Left cardiac atrium (tissue), 4 donors: Measurements from ENCODE around the gene SMIM11. TPM values are rescaled to one million over a fixed set of nuclear protein-coding genes. Genes with fewer than 3 reads are reported as not detected.
"Not testable (repeated sequence)": the region's sequence is repeated elsewhere in the genome, so short reads cannot be mapped to it uniquely, and the experiment has no call there.

Experiments used
- ATAC-seq, 2 donors: fragments of 200-7000 bp; cut with Tn5 transposase; one replicate each; pipeline ENCODE4 v1.9.1; 2020; ENCODE audit warnings: mild to moderate bottlenecking in 2 of 2, moderate library complexity in 2 of 2
- DNase-seq: peaks from one replicate; pipeline ENCODE4 v3.0.0-alpha.2; 2020
- intact Hi-C, 2 donors: fragments of 100-400 bp; cut with DNase I; formaldehyde crosslinking; loops; one replicate each; pipeline versions ENCODE4 v1.14.1 to v1.15.1; 2022 to 2023
- long read RNA-seq: library from polyadenylated mRNA; unstranded; transcript quantifications from one replicate; pipeline ENCODE4 v2.0.0, GENCODE V29; 2021
- total RNA-seq, 2 donors: library from RNA; stranded (reverse); fragmentation: NEBNext Ultra II Directional; extraction: Animal tissue kit (Norgen Biotek cat#: 25700); gene quantifications; one replicate each; pipeline ENCODE4 v1.2.1, GENCODE V29; 2021
- donor health status: DM: no; HTN: yes; CAD: no.
- donor health status: DM: no; HTN: yes; CAD: no; lungs with severe emphysema.
- donor health status: DM: yes; HTN: yes; CAD: no.
- donor health status: Dilated cardiomyopathy.

The SMIM11 gene, protein sequence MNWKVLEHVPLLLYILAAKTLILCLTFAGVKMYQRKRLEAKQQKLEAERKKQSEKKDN
- total RNA-seq, result 10 to 100 TPM in 1 of 2 donors, 1 to 10 TPM in 1; 6.1 to 13.1 TPM
- long read RNA-seq, partial matches to known transcripts, result 0 of 2 reads
- long read RNA-seq, other reads (novel, unspliced or antisense), result 0 of 2 reads

- peak; percentile 98 to 99 for ATAC-seq
- intact Hi-C loops, DNase-seq: not testable (repeated sequence)
Measured at GRCh38 chr21:34374940-34375618, at the start of gene SMIM11. Gene SMIM11, plus strand, starts transcription at chr21:34375507. Its CDS starts 3,998 bp downstream, at chr21:34379505.

DNA sequence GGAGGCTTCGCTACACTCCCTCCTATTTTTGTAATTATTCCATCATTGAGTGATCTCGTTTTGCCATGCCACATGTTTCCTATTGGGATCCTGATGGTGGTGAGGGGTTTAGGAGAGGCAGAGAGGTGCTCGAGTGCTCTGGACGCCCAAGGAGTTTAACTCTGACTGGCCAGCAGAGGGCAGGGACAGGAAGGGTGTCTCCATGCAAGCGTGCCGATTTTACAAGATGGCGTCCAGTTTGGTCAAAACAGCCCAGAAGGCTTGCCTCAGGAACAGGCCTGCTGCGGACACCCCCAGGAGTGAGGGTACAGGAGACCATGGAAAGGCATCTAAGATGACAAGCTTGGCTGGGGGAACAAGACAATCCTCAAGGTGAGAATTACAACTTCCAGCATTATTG, 45.3 kb upstream of the SMIM11 start:
- ATAC-seq, result no peak
- intact Hi-C loops, result no loop called here
- no peak for DNase-seq

- ATAC-seq (no peak), DNase-seq (no peak)
- intact Hi-C loops, result no loop called here
Measured at GRCh38 chr21:34331726-34332125, 43.6 kb upstream of the SMIM11 start.

DNA sequence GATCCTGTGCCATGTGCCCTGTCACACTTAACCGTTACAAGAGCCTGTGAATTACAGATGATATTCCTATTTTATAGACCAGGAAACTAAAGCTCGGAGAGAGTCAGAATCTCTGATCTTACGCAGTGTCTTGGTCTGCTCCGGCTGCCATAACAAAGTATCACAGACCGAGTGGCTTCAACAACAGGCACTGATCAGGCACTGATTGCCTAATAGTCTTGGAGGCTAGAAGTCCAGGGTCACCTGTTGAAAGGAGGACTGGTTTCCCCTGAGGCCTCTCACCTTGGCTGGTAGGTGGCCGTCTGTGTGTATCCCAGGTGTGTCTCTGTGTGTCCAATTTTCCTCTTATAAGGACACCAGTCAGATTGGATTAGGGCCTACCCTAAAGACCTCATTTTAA, 43.0 kb upstream of the SMIM11 start:
- intact Hi-C loops, result no loop called here
- no peak for DNase-seq
- no peak for ATAC-seq

GRCh38 chr21:34333121-34333739, 42.1 kb upstream of the SMIM11 start:
- intact Hi-C loops, result no loop called here
- no peak for ATAC-seq
- DNase-seq, result no peak

GRCh38 chr21:34335316-34335715, 40.0 kb upstream of the SMIM11 start:
- intact Hi-C loops, result no loop called here
- ATAC-seq, result no peak
- DNase-seq, result no peak

DNA sequence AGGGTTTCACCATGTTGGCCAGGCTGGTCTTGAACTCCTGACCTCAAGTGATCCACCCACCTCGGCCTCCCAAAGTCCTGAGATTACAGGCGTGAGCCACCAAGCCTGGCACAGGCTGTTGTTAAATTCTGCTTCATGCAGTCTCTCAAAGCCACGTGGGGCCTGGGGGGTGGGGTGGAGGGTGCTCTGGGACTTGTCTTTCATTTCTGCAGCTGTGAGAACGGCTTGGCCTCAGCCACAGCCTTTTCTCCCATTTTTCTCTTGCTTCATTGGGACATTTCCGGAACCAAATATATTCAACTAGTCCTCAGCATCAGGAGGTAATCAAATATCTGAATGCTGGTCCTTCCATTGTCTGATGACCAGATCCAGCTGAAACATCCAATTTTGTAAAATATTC, 39.1 kb upstream of the SMIM11 start:
- ATAC-seq, result peak; percentile 22 to 80
- intact Hi-C loops, result no loop called here
- DNase-seq, result no peak

DNA sequence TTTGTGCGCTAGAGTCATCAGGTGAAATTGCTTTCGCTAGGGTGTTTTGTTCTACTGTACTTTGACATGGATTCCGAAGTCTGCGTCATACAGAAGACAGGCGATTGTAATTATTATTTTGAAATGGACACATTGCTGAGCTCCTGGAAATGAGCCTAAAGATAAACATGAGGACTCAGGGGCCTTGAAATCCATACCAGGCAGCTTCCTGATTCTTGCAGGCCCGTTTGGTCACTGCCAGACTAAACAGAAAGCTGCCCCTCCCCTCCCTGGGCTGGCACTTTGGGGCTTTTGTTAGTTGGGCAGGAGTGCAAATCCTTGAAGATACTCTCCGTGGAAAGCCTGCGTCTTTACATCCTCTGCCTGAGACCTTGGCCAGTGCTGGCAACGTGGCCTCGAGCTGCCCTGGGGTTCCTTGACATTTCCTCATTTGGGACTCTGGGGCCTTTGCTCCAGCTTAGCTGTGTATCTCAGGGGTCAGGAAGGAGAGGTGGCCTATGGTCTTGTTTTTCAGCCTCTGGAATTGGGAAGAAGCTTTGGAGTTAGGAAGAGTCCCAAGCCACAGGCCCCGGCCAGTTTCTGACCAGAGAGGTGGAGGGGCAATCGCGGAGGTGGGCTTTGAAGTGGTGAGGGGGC, 38.4 kb upstream of the SMIM11 start:
- peak; percentile 33 to 38 for ATAC-seq
- no peak for DNase-seq
- intact Hi-C loops, result no loop called here

DNA sequence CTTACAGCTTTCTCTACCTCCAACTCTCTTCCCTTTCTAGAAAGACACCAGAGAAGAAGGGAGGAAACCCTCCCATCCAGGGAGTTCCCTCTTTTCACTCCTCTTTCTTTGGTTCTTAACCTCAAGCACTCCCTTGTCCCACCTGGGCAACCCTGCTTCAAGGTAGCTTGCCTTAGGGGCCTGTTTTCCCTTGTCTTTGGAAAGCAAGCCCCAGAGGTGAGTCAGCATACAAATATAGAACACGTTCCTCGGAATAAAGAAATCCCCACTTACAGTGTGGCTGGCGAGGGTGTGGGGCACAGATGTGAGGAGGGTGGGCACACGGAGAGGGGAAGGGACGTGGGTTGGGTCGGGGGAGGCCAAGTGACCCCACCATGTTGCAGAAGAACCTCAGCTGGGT, 37.6 kb upstream of the SMIM11 start:
- intact Hi-C loops, result no loop called here
- peak in 1 of 2 donors; percentile 61 for ATAC-seq
- no peak for DNase-seq

- no peak for ATAC-seq
- intact Hi-C loops, result no loop called here
- DNase-seq, result no peak
Measured at GRCh38 chr21:34338226-34338625, 37.1 kb upstream of the SMIM11 start.

DNA sequence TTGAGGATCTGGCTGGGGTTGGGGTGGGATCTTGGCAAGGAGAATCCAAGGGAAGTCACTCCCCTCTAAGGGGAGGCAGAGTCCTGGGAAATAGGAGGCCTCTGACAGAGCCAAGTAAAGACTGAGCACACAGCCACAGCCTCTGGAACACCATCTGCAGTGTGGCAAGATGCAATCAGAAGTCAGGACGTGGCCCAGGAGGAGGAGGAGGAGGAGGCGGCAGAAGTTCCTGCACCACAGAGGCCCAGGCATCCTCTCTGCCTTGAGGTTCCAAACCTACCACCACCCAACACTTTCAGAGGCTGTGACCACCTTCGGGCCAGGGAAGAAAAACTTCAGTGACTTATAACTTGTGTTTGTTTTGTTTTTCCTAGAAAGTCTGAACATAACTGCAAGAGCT, 35.2 kb upstream of the SMIM11 start:
- intact Hi-C loops, result no loop called here
- ATAC-seq, result no peak
- no peak for DNase-seq

GRCh38 chr21:34342476-34342875, 32.8 kb upstream of the SMIM11 start:
- ATAC-seq (no peak), DNase-seq (no peak)
- intact Hi-C loops, result no loop called here

- ATAC-seq (no peak), DNase-seq (no peak)
- intact Hi-C loops, result no loop called here
Measured at GRCh38 chr21:34343347-34343746, 32.0 kb upstream of the SMIM11 start.

DNA sequence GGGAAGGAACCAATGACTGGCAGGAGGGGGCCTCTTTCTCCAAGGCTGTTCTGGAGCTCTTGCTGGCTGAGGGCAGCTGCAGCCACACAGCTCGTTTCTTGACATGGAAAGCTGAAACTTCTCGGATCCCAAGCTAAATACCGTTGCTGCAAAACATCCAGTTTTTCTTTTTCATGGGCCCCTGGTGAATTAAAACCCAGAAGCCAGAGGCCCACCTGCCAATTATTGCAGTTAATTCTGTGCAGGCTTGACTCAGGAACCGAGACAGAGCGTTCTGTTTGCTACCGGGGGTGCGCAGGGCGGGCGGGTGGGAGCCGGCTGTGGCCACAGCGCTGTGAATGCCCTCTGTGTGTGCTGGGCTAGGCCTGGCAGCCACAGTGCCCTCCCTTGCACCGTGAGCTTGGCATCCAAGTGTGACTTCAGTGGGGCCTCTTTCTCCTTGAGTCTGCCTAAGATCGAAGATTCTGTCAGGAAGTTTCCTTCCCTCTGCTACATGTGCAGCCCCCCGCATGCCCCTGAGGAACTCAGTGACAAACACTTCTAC, 31.4 kb upstream of the SMIM11 start:
- ATAC-seq, result peak in 1 of 2 donors; percentile 35
- intact Hi-C loops, result no loop called here

GRCh38 chr21:34344584-34344983, 30.7 kb upstream of the SMIM11 start:
- intact Hi-C loops, result no loop called here
- no peak for ATAC-seq
- DNase-seq, result no peak

More for the DNA sequence above, 31.4 kb upstream of the SMIM11 start:
- DNase-seq, result no peak

- ATAC-seq (peak; percentile 35 to 58), DNase-seq (no peak)
- intact Hi-C loops, result loop anchor here (5.0 kb wide), 3 partner anchors 143 to 423 kb away; no protein-coding TSS in a partner anchor
Measured at GRCh38 chr21:34345091-34345871, 30.0 kb upstream of the SMIM11 start.

GRCh38 chr21:34345892-34346291, 29.4 kb upstream of the SMIM11 start:
- intact Hi-C loops, result loop anchor here (5.0 kb wide), 3 partner anchors 144 to 424 kb away; no protein-coding TSS in a partner anchor
- ATAC-seq (peak in 1 of 2 donors; percentile 27), DNase-seq (no peak)

GRCh38 chr21:34348890-34349519, 26.3 kb upstream of the SMIM11 start:
- intact Hi-C loops, result loop anchor here (2.0 to 5.0 kb wide), 4 partner anchors 147 to 427 kb away; no protein-coding TSS in a partner anchor

More at GRCh38 chr21:34348890-34349519, 26.3 kb upstream of the SMIM11 start:
- no peak for DNase-seq
- ATAC-seq, result no peak
